ENCODE measurements around the gene COTL1. TPM values are rescaled to one million over a fixed set of nuclear protein-coding genes. Genes with fewer than 3 reads are reported as not detected.

The COTL1 gene
- total and polyA plus RNA-seq, 2 of the 13 experiments (the other 11 are each of a cell fraction or from before 2014, with no cell fraction given): 8.7 to 16.9 TPM

GRCh38 chr16:84647828-84648594 is 30.1 kb upstream of the COTL1 start, which contains the start of gene KLHL36 (continued):
- TF ChIP-seq CTCF (CRISPR knock-in tag; IDR thresholded peaks at IDR 0.05): no peak
- peak; percentile 70; the same call in 1 of the 2 replicates for TF ChIP-seq RXRA (CRISPR knock-in tag; IDR thresholded peaks at IDR 0.05)
- peak; percentile 75 for TF ChIP-seq TBX2 (CRISPR knock-in tag; IDR thresholded peaks at IDR 0.05; ENCODE audit: borderline replicate concordance)
- TF ChIP-seq, protein P1, sequence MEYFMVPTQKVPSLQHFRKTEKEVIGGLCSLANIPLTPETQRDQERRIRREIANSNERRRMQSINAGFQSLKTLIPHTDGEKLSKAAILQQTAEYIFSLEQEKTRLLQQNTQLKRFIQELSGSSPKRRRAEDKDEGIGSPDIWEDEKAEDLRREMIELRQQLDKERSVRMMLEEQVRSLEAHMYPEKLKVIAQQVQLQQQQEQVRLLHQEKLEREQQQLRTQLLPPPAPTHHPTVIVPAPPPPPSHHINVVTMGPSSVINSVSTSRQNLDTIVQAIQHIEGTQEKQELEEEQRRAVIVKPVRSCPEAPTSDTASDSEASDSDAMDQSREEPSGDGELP (IDR thresholded peaks at IDR 0.05; ENCODE audit: borderline replicate concordance, low read depth): no peak
- 0 out of 2 replicates have a peak, but pooled peaks have one; percentile 29 for TF ChIP-seq HOXA5 (CRISPR knock-in tag; IDR thresholded peaks at IDR 0.05)
- no peak for TF ChIP-seq PCBP2 (optimal IDR thresholded peaks at IDR 0.05; ENCODE audit: low read depth, low read length, poor library complexity, severe bottlenecking)
- TF ChIP-seq ZNF317 (CRISPR knock-in tag; IDR thresholded peaks at IDR 0.05): no peak
- no peak for TF ChIP-seq ZNF414 (CRISPR knock-in tag; IDR thresholded peaks at IDR 0.05)
- no peak for TF ChIP-seq THRA (CRISPR knock-in tag; IDR thresholded peaks at IDR 0.05; ENCODE audit: borderline replicate concordance)
- TF ChIP-seq MAX (IDR thresholded peaks at IDR 0.05): peak; percentile 92
- TF ChIP-seq SUZ12 (IDR thresholded peaks at IDR 0.05; ENCODE audit: low read depth, low read length): no peak
- TF ChIP-seq SAFB2 (CRISPR knock-in tag; IDR thresholded peaks at IDR 0.05; ENCODE audit: borderline replicate concordance, low read depth): peak; percentile 78; the same call in 1 of the 2 replicates
- no peak for TF ChIP-seq E2F5 (CRISPR knock-in tag; conservative IDR thresholded peaks at IDR 0.05)
- no peak for TF ChIP-seq MAFF (IDR thresholded peaks at IDR 0.05; ENCODE audit: low read depth, low read length)
- TF ChIP-seq ELF3 (CRISPR knock-in tag; IDR thresholded peaks at IDR 0.05): no peak; the same call in 1 of the 2 replicates
- TF ChIP-seq ZMYM2 (CRISPR knock-in tag; IDR thresholded peaks at IDR 0.05): peak; percentile 79
- no peak for TF ChIP-seq ZNF3 (CRISPR knock-in tag; IDR thresholded peaks at IDR 0.05)
- TF ChIP-seq, protein P2, sequence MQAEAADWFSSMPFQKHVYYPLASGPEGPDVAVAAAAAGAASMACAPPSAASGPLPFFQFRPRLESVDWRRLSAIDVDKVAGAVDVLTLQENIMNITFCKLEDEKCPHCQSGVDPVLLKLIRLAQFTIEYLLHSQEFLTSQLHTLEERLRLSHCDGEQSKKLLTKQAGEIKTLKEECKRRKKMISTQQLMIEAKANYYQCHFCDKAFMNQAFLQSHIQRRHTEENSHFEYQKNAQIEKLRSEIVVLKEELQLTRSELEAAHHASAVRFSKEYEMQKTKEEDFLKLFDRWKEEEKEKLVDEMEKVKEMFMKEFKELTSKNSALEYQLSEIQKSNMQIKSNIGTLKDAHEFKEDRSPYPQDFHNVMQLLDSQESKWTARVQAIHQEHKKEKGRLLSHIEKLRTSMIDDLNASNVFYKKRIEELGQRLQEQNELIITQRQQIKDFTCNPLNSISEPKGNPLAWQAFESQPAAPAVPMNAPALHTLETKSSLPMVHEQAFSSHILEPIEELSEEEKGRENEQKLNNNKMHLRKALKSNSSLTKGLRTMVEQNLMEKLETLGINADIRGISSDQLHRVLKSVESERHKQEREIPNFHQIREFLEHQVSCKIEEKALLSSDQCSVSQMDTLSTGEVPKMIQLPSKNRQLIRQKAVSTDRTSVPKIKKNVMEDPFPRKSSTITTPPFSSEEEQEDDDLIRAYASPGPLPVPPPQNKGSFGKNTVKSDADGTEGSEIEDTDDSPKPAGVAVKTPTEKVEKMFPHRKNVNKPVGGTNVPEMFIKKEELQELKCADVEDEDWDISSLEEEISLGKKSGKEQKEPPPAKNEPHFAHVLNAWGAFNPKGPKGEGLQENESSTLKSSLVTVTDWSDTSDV (CRISPR knock-in tag; IDR thresholded peaks at IDR 0.05): no peak; the same call in 1 of the 2 replicates
- no peak for TF ChIP-seq STAG1 (CRISPR knock-in tag; IDR thresholded peaks at IDR 0.05)
- TF ChIP-seq ZKSCAN5 (CRISPR knock-in tag; IDR thresholded peaks at IDR 0.05): no peak
